Body of pancreas (tissue), 4 donors: Measurements from ENCODE around the gene CORIN.

Source experiments
- POLR2A ChIP-seq, 3 donors: fragments of 450-650 bp; IDR thresholded peaks; one replicate each; pipeline ENCODE4 v1.6.1; 2016; ENCODE audit warnings: antibody characterized with exemption in 3 of 3, mild to moderate bottlenecking in 2 of 3
- TF ChIP-seq, protein P1 (sequence below), 7 experiments: fragments of 450-650 bp in 4 of 7; fragments of 200-600 bp in 3 of 7; sonication (generic) in 3 of 7; IDR thresholded peaks; one replicate each; pipeline ENCODE4 v1.5.1; 2016 to 2019; ENCODE audit warnings: antibody characterized with exemption in 7 of 7

DNA sequence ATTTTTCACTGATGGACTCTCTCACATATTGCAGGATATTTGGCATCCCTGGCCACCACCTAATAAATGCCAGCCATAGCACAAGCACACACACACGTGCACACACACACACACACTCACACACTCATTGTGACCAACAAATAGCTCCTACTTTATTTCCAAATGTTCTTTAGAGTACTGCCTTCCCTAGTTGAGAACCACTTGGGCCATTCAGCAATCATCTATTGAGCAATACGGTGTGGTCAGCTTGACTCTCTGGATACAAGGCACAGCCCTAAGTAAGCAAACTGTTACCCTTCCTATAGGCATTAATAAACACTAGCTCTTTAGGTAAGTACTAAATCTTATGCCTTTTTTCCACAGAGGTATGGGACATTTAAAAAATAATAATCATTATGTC is 21.1 kb downstream of the CORIN start:
- TF ChIP-seq POLR2A (IDR thresholded peaks at IDR 0.05), result no peak
- TF ChIP-seq, protein P1, sequence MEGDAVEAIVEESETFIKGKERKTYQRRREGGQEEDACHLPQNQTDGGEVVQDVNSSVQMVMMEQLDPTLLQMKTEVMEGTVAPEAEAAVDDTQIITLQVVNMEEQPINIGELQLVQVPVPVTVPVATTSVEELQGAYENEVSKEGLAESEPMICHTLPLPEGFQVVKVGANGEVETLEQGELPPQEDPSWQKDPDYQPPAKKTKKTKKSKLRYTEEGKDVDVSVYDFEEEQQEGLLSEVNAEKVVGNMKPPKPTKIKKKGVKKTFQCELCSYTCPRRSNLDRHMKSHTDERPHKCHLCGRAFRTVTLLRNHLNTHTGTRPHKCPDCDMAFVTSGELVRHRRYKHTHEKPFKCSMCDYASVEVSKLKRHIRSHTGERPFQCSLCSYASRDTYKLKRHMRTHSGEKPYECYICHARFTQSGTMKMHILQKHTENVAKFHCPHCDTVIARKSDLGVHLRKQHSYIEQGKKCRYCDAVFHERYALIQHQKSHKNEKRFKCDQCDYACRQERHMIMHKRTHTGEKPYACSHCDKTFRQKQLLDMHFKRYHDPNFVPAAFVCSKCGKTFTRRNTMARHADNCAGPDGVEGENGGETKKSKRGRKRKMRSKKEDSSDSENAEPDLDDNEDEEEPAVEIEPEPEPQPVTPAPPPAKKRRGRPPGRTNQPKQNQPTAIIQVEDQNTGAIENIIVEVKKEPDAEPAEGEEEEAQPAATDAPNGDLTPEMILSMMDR (IDR thresholded peaks at IDR 0.05), result no peak
